ENCODE results near the gene CELSR1. TPM values are rescaled to one million over a fixed set of nuclear protein-coding genes. Genes with fewer than 3 reads are reported as not detected.
A peak's percentile ranks its signal among the peaks of the same experiment; 100 is the strongest.

The CELSR1 gene
- total and polyA plus RNA-seq, 2 of the 13 experiments (the other 11 are each of a cell fraction or from before 2014, with no cell fraction given), result 0.78 to 1.8 TPM

DNA sequence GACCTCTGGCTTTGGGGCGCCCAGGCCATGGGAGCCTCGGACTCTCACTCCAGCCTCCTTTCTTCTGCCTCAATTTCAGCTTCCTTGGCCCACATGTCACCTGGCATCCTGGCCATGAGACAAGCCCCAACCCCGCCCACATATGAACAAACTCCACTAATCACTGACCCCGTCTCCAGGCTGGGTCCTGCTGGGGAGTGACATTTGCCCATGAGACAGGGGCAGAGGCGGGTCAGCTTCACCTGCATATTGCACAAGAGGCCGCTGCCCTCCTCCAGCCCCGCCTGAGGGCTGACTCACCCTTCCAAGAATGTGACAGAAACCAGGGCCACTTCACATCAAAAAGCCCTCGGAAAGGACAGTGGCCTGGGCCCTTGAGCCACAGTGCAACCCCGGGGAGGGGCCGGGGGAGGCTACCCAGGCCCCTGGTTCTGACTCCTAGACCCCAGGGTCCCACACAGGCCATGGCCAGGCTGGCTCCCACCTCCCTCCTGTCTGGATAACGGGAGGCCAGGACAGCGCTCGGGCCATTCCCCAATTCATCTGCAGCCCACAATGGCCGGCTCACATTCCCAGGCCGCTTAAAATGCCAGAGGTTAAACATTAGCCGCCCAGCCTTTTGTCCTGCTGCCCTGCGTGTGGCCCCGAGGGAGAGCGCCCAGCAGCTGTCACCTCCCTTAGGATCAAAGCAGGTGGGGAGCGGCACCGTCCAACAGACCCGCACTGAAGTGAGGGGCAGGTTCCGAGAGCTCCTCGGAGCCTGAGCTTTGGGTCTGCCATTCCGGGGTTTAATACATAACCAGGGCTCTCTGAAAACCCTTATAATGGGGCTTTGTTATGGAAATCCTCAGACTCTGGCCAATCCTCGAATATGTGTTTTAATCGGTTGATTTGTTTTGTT is 159.6 kb downstream of the CELSR1 start (continued):
- TF ChIP-seq, protein P1, sequence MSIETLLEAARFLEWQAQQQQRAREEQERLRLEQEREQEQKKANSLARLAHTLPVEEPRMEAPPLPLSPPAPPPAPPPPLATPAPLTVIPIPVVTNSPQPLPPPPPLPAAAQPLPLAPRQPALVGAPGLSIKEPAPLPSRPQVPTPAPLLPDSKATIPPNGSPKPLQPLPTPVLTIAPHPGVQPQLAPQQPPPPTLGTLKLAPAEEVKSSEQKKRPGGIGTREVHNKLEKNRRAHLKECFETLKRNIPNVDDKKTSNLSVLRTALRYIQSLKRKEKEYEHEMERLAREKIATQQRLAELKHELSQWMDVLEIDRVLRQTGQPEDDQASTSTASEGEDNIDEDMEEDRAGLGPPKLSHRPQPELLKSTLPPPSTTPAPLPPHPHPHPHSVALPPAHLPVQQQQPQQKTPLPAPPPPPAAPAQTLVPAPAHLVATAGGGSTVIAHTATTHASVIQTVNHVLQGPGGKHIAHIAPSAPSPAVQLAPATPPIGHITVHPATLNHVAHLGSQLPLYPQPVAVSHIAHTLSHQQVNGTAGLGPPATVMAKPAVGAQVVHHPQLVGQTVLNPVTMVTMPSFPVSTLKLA (IDR thresholded peaks at IDR 0.05), result peak; percentile 55; the same call in 1 of the 2 replicates
- peak; percentile 67; the same call in 1 of the 2 replicates for TF ChIP-seq MYC (CRISPR knock-in tag; IDR thresholded peaks at IDR 0.05; ENCODE audit: borderline replicate concordance)
- no peak for TF ChIP-seq SMAD1 (CRISPR knock-in tag; IDR thresholded peaks at IDR 0.05; ENCODE audit: borderline replicate concordance, low read depth)
- TF ChIP-seq, protein P2, sequence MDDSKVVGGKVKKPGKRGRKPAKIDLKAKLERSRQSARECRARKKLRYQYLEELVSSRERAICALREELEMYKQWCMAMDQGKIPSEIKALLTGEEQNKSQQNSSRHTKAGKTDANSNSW (CRISPR knock-in tag; IDR thresholded peaks at IDR 0.05; ENCODE audit: borderline replicate concordance), result no peak
- TF ChIP-seq, protein P3, sequence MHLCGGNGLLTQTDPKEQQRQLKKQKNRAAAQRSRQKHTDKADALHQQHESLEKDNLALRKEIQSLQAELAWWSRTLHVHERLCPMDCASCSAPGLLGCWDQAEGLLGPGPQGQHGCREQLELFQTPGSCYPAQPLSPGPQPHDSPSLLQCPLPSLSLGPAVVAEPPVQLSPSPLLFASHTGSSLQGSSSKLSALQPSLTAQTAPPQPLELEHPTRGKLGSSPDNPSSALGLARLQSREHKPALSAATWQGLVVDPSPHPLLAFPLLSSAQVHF (CRISPR knock-in tag; IDR thresholded peaks at IDR 0.05), result no peak
- TF ChIP-seq, protein P4, sequence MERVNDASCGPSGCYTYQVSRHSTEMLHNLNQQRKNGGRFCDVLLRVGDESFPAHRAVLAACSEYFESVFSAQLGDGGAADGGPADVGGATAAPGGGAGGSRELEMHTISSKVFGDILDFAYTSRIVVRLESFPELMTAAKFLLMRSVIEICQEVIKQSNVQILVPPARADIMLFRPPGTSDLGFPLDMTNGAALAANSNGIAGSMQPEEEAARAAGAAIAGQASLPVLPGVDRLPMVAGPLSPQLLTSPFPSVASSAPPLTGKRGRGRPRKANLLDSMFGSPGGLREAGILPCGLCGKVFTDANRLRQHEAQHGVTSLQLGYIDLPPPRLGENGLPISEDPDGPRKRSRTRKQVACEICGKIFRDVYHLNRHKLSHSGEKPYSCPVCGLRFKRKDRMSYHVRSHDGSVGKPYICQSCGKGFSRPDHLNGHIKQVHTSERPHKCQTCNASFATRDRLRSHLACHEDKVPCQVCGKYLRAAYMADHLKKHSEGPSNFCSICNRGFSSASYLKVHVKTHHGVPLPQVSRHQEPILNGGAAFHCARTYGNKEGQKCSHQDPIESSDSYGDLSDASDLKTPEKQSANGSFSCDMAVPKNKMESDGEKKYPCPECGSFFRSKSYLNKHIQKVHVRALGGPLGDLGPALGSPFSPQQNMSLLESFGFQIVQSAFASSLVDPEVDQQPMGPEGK (CRISPR knock-in tag; IDR thresholded peaks at IDR 0.05), result peak; percentile 82
- TF ChIP-seq POLR2G (IDR thresholded peaks at IDR 0.05; ENCODE audit: low read depth, low read length), result peak; percentile 81
- TF ChIP-seq SPEN (CRISPR knock-in tag; IDR thresholded peaks at IDR 0.05; ENCODE audit: low read depth), result no peak; the same call in 1 of the 2 replicates
- TF ChIP-seq MATR3 (CRISPR knock-in tag; IDR thresholded peaks at IDR 0.05), result no peak
- TF ChIP-seq, protein P5, sequence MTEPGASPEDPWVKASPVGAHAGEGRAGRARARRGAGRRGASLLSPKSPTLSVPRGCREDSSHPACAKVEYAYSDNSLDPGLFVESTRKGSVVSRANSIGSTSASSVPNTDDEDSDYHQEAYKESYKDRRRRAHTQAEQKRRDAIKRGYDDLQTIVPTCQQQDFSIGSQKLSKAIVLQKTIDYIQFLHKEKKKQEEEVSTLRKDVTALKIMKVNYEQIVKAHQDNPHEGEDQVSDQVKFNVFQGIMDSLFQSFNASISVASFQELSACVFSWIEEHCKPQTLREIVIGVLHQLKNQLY (CRISPR knock-in tag; IDR thresholded peaks at IDR 0.05), result peak; percentile 62
- no peak for TF ChIP-seq ZNF670 (CRISPR knock-in tag; IDR thresholded peaks at IDR 0.05; ENCODE audit: borderline replicate concordance)
- TF ChIP-seq MIER3 (CRISPR knock-in tag; IDR thresholded peaks at IDR 0.05; ENCODE audit: borderline replicate concordance), result 0 out of 2 replicates have a peak, but pooled peaks have one; percentile 59
- no peak for TF ChIP-seq MTA3 (CRISPR knock-in tag; IDR thresholded peaks at IDR 0.05)
- no peak for TF ChIP-seq TEAD2 (CRISPR knock-in tag; IDR thresholded peaks at IDR 0.05)
- no peak; the same call in 1 of the 2 replicates for TF ChIP-seq ZNF552 (CRISPR knock-in tag; IDR thresholded peaks at IDR 0.05; ENCODE audit: borderline replicate concordance)
- no peak for TF ChIP-seq ZFAT (CRISPR knock-in tag; conservative IDR thresholded peaks at IDR 0.05)
- TF ChIP-seq ISL2 (CRISPR knock-in tag; IDR thresholded peaks at IDR 0.05), result peak; percentile 85
- no peak for TF ChIP-seq ZBTB3 (CRISPR knock-in tag; IDR thresholded peaks at IDR 0.05; ENCODE audit: borderline replicate concordance, low read depth)
- no peak for TF ChIP-seq SP140L (CRISPR knock-in tag; IDR thresholded peaks at IDR 0.05; ENCODE audit: borderline replicate concordance)
- TF ChIP-seq ZSCAN22 (CRISPR knock-in tag; IDR thresholded peaks at IDR 0.05), result no peak
- TF ChIP-seq EZH2 (conservative IDR thresholded peaks at IDR 0.05; ENCODE audit: low read depth, low read length), result no peak
- TF ChIP-seq, protein P6, sequence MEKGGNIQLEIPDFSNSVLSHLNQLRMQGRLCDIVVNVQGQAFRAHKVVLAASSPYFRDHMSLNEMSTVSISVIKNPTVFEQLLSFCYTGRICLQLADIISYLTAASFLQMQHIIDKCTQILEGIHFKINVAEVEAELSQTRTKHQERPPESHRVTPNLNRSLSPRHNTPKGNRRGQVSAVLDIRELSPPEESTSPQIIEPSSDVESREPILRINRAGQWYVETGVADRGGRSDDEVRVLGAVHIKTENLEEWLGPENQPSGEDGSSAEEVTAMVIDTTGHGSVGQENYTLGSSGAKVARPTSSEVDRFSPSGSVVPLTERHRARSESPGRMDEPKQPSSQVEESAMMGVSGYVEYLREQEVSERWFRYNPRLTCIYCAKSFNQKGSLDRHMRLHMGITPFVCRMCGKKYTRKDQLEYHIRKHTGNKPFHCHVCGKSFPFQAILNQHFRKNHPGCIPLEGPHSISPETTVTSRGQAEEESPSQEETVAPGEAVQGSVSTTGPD (CRISPR knock-in tag; IDR thresholded peaks at IDR 0.05), result 0 out of 2 replicates have a peak, but pooled peaks have one; percentile 51
